PC-9 (cell line): ENCODE measurements around the gene VPS9D1. TPM values are rescaled to one million over a fixed set of nuclear protein-coding genes. Genes with fewer than 3 reads are reported as not detected.

Experiments
- BruUV-seq: library from RNA; stranded (reverse); fragments of 400-500 nt; replicated peaks from 2 replicates; lab custom pipeline; 2021; lab: Mats Ljungman, UMichigan
- CTCF ChIA-PET: fragments of 300-600 bp; sonication (Branson Sonifier 250); formaldehyde crosslinking; loops from one replicate; lab custom pipeline; 2022; ENCODE audit warnings: antibody characterized with exemption; lab: Charles Lee
- POLR2A ChIA-PET: fragments of 300-600 bp; sonication (Branson Sonifier 250); formaldehyde crosslinking; loops from one replicate; lab custom pipeline; 2022; ENCODE audit warnings: antibody characterized with exemption; ENCODE audit not compliant: unreplicated experiment; lab: Charles Lee
- DNase-seq, 2 experiments: peaks; one replicate each; pipeline versions ENCODE4 v3.0.0 to v3.0.0-alpha.2; 2015 to 2022; ENCODE audit warnings: mixed read lengths in 1 of 2
- H2AFZ ChIP-seq: fragments of 200-600 bp; sonication (generic); 2 replicates; pipeline ENCODE4 v1.8.1; 2017; ENCODE audit warnings: antibody characterized with exemption
- H3F3A ChIP-seq: fragments of 200-600 bp; sonication (generic); 2 replicates; pipeline ENCODE4 v1.8.1; 2017; ENCODE audit warnings: antibody characterized with exemption, mild to moderate bottlenecking, low read depth; ENCODE audit not compliant: insufficient read depth
- H3K27ac ChIP-seq: fragments of 200-600 bp; sonication (generic); 2 replicates; pipeline ENCODE4 v1.6.1; 2016; ENCODE audit warnings: mixed run types
- H3K27me3 ChIP-seq: fragments of 200-600 bp; sonication (generic); 2 replicates; pipeline ENCODE4 v1.6.1; 2016; ENCODE audit warnings: low read depth, mixed run types; ENCODE audit not compliant: insufficient read depth
- H3K36me3 ChIP-seq: fragments of 200-600 bp; sonication (generic); 2 replicates; pipeline ENCODE4 v1.6.1; 2016; ENCODE audit warnings: low read depth, mixed run types
- H3K4me1 ChIP-seq: fragments of 200-600 bp; sonication (generic); replicated peaks from 2 replicates; pipeline ENCODE4 v1.6.1; 2016; ENCODE audit warnings: mixed run types; ENCODE audit not compliant: insufficient read depth
- H3K4me2 ChIP-seq: fragments of 200-600 bp; sonication (generic); 2 replicates; pipeline ENCODE4 v1.6.1; 2017; ENCODE audit warnings: mixed run types
- H3K4me3 ChIP-seq: fragments of 200-600 bp; sonication (generic); 2 replicates; pipeline ENCODE4 v1.6.1; 2016; ENCODE audit warnings: mixed run types
- H3K79me2 ChIP-seq: fragments of 200-600 bp; sonication (generic); 2 replicates; pipeline ENCODE4 v1.6.1; 2017; ENCODE audit warnings: low read depth, mixed run types
- H3K9me2 ChIP-seq: fragments of 200-600 bp; sonication (generic); 2 replicates; pipeline ENCODE4 v1.8.1; 2017; ENCODE audit warnings: mild to moderate bottlenecking; ENCODE audit not compliant: insufficient read depth
- H3K9me3 ChIP-seq: fragments of 200-600 bp; sonication (generic); 2 replicates; pipeline ENCODE4 v1.8.1; 2016; ENCODE audit warnings: low read depth; ENCODE audit not compliant: insufficient read depth
- H4K20me1 ChIP-seq: fragments of 200-600 bp; sonication (generic); 2 replicates; pipeline ENCODE4 v1.8.1; 2017; ENCODE audit not compliant: insufficient read depth
- EZH2 ChIP-seq: fragments of 200-600 bp; sonication (generic); IDR thresholded peaks from 2 replicates; pipeline ENCODE4 v1.8.0; 2017; ENCODE audit warnings: antibody characterized with exemption, low read depth
- intact Hi-C: fragments of 100-400 bp; cut with micrococcal nuclease; formaldehyde crosslinking; loops from one replicate; pipeline ENCODE4 v1.10.0; 2022; ENCODE audit not compliant: unreplicated experiment
- total RNA-seq: library from RNA; stranded (reverse); gene quantifications from 2 replicates; pipeline ENCODE4 v1.2.3, GENCODE V29; 2021
- TF ChIP-seq, protein P1 (sequence below): fragments of 200-600 bp; sonication (generic); conservative IDR thresholded peaks from 2 replicates; pipeline ENCODE4 v1.6.1; 2017; ENCODE audit warnings: mixed run types, antibody characterized with exemption, mild to moderate bottlenecking, moderate library complexity

The VPS9D1 gene
- total RNA-seq, 1 experiment from 2014 or later: 15.2 TPM

DNA sequence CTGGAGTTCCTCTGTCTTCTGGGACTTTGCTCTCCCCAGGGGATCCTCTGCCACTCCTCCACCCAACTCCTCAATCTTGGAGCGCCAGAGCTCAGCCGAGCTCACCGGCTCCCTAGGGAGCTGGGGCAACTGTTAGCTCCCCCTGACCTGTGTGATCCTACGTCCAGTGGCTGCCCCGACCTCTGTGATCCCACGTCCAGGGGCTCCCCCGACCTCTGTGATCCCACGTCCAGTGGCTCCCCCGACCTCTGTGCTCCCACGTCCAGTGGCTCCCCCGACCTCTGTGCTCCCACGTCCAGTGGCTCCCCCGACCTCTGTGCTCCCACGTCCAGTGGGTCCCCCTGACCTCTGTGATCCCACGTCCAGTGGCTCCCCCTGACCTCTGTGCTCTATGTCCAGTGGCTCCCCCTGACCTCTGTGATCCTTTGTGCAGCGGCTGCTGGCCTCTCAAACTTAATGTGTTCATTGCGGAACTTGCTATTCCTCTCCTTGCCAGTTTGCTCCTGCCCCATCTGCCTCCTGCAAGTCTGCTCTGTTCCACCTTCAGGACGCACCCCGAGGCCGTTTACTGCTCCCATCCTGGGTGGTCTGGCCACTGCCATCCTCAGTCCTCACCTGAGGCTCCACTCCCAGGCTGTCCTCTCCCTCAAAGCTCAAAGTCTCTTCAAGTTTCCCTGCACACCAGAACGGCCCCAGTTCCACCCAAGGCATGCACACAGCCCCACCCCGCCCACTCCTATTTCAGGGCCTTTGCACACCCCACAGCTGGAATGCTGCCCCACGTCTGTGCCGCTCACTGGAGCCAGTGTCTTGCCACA lies 2.8 kb downstream of the VPS9D1 start:
- Histone ChIP-seq H3K27ac (no peak overlapping the region), H3K4me2 (no peak overlapping the region; the same call in 1 of the 2 replicates), H3F3A (peaks cover 44% of the 10 kb centered on the region), H3K79me2 (peaks cover 23% of the 10 kb centered on the region), H3K36me3 (no peaks in the 10 kb centered on the region), H4K20me1 (peaks cover 2% of the 10 kb centered on the region), H3K4me1 (peaks cover 23% of the 10 kb centered on the region), H3K9me2 (no peaks in the 10 kb centered on the region), H3K9me3 (no peaks in the 10 kb centered on the region), H3K4me3 (no peak overlapping the region), H3K27me3 (no peaks in the 10 kb centered on the region), H2AFZ (no peak overlapping the region)
- CTCF ChIA-PET: no interaction called here
- no peak for DNase-seq
- POLR2A ChIA-PET: interaction anchor here (0.6 kb wide), 1 partner anchor 158 kb away, joined by 5 read pairs; no protein-coding TSS in a partner anchor
- TF ChIP-seq, protein P1, sequence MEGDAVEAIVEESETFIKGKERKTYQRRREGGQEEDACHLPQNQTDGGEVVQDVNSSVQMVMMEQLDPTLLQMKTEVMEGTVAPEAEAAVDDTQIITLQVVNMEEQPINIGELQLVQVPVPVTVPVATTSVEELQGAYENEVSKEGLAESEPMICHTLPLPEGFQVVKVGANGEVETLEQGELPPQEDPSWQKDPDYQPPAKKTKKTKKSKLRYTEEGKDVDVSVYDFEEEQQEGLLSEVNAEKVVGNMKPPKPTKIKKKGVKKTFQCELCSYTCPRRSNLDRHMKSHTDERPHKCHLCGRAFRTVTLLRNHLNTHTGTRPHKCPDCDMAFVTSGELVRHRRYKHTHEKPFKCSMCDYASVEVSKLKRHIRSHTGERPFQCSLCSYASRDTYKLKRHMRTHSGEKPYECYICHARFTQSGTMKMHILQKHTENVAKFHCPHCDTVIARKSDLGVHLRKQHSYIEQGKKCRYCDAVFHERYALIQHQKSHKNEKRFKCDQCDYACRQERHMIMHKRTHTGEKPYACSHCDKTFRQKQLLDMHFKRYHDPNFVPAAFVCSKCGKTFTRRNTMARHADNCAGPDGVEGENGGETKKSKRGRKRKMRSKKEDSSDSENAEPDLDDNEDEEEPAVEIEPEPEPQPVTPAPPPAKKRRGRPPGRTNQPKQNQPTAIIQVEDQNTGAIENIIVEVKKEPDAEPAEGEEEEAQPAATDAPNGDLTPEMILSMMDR: no peak
- no peak for TF ChIP-seq EZH2
- intact Hi-C loops: no loop called here
- no TSS peak for BruUV-seq

DNA sequence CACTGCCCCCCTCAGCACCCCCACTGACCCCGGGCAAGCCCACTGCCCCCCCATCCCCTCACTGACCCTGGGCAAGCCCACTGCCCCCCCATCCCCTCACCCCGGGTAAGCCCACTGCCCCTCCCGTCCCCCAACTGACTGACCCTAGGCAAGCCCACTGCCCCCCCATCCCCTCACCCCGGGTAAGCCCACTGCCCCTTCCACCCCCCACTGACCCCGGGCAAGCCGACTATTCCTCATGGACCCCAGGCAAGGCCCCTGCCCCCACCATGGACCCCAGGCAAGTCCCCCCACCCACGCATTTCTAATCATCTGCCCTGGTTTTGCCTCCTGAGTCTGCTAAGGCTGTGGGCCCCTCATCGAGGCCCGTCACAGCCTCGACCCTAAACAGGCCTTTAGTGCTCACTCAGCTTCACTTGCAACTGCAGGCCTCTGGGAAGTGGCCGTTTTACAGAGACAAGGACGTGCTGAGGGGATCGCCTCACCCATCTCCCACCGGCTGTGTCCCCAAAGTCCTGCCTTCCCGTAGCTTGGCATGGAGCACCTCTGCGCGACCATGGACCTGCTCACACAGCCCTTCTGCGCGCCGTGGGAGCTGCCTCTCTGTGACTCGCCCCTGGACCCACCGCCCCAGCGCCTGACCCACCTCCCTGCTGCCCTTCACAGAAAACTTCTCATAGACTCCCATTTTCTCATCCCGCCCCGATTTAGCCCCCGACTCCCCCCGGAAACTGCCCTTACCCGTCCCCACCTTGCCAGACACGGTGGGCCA lies 3.6 kb downstream of the VPS9D1 start:
- Histone ChIP-seq H3K36me3 (no peaks in the 10 kb centered on the region), H3F3A (peaks cover 41% of the 10 kb centered on the region), H3K27me3 (no peaks in the 10 kb centered on the region), H3K4me3 (no peak overlapping the region), H3K9me2 (no peaks in the 10 kb centered on the region), H3K9me3 (no peaks in the 10 kb centered on the region), H3K4me1 (peaks cover 23% of the 10 kb centered on the region), H3K27ac (no peak overlapping the region), H4K20me1 (no peaks in the 10 kb centered on the region), H2AFZ (no peak overlapping the region), H3K79me2 (peaks cover 23% of the 10 kb centered on the region), H3K4me2 (no peak overlapping the region)
- DNase-seq: no peak
- intact Hi-C loops: no loop called here
- BruUV-seq: no TSS peak
- ChIA-PET CTCF (no interaction called here), POLR2A (interaction anchor here (0.6 to 0.7 kb wide), 2 partner anchors 17 to 159 kb away, joined by 5 to 8 read pairs; no protein-coding TSS in a partner anchor)
- TF ChIP-seq, protein P1: no peak
- TF ChIP-seq EZH2: no peak

DNA sequence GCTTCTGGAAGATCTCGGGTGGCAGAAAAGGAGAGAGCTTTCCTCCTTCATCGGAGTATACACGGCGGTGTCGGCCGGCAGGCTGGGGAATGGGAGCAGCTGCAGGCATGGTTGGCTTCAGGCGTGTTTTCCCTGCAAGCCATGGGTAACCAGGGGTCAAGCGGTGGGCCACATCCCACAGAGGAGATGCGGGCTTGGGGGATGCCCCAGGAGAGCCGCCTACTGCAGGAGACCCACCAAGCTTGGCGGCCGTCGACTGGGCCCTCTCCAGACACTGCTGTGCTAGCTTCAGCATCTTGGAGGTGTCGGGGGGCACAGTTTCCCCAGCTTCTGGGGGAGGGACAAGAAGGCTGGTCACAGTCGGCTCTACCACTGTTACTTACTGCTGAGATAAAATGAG lies 4.2 kb downstream of the VPS9D1 start:
- intact Hi-C loops: no loop called here
- no TSS peak for BruUV-seq
- peaks cover 26% of the 10 kb centered on the region for H3K79me2 ChIP-seq
- H3K4me1 ChIP-seq: peaks cover 23% of the 10 kb centered on the region
- H3K27ac ChIP-seq: no peak overlapping the region
- DNase-seq: no peak
- H3F3A ChIP-seq: peaks cover 37% of the 10 kb centered on the region
- no peaks in the 10 kb centered on the region for H3K27me3 ChIP-seq
- no peaks in the 10 kb centered on the region for H3K36me3 ChIP-seq
- no peak overlapping the region for H2AFZ ChIP-seq
- no peak overlapping the region for H3K4me2 ChIP-seq
- H4K20me1 ChIP-seq: no peaks in the 10 kb centered on the region
- H3K9me2 ChIP-seq: no peaks in the 10 kb centered on the region
- no peaks in the 10 kb centered on the region for H3K9me3 ChIP-seq
- TF ChIP-seq, protein P1: no peak
- TF ChIP-seq EZH2: no peak
- POLR2A ChIA-PET: interaction anchor here (0.7 kb wide), 1 partner anchor 16 kb away, joined by 8 read pairs; no protein-coding TSS in a partner anchor
- CTCF ChIA-PET: no interaction called here
- no peak overlapping the region for H3K4me3 ChIP-seq
